ENCODE results near the gene SLC25A53. TPM values are rescaled to one million over a fixed set of nuclear protein-coding genes. Genes with fewer than 3 reads are reported as not detected.

SLC25A53 gene
- total RNA-seq, result 13.6 TPM
- long read RNA-seq, transcript SLC25A53-201 (2 exons, 731 nt), result major isoform, 8 of 15 reads
- long read RNA-seq, partial matches to known transcripts, result 0 of 15 reads
- long read RNA-seq, other reads (novel, unspliced or antisense), result 7 of 15 reads

- Histone ChIP-seq H3K4me1 (peaks cover 5% of the 10 kb centered on the region), H3K4me3 (peak within 1 kb of the TSS; percentile 58), H3K27me3 (no peaks in the 10 kb centered on the region), H3K27ac (peak within 1 kb of the TSS; percentile 94), H3K9me3 (no peaks in the 10 kb centered on the region), H3K36me3 (no peaks in the 10 kb centered on the region)
- DNase-seq (peak; percentile 86), ATAC-seq (peak; percentile 99)
- TF ChIP-seq, protein P1, sequence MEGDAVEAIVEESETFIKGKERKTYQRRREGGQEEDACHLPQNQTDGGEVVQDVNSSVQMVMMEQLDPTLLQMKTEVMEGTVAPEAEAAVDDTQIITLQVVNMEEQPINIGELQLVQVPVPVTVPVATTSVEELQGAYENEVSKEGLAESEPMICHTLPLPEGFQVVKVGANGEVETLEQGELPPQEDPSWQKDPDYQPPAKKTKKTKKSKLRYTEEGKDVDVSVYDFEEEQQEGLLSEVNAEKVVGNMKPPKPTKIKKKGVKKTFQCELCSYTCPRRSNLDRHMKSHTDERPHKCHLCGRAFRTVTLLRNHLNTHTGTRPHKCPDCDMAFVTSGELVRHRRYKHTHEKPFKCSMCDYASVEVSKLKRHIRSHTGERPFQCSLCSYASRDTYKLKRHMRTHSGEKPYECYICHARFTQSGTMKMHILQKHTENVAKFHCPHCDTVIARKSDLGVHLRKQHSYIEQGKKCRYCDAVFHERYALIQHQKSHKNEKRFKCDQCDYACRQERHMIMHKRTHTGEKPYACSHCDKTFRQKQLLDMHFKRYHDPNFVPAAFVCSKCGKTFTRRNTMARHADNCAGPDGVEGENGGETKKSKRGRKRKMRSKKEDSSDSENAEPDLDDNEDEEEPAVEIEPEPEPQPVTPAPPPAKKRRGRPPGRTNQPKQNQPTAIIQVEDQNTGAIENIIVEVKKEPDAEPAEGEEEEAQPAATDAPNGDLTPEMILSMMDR (IDR thresholded peaks at IDR 0.05), result no peak
- intact Hi-C loops (cut with DNase I), result no loop called here
Measured at GRCh38 chrX:104156630-104157529, at the start of gene SLC25A53. TSS of gene SLC25A53 (minus strand) at chrX:104157009. CDS start at chrX:104105257, 51,752 bp downstream.

GRCh38 chrX:104205548-104205947 lies 48.7 kb upstream of the SLC25A53 start:
- intact Hi-C loops (cut with DNase I), result no loop called here
- TF ChIP-seq, protein P1 (IDR thresholded peaks at IDR 0.05), result no peak
- H3K4me1 ChIP-seq, result no peaks in the 10 kb centered on the region
- ATAC-seq (no peak), DNase-seq (no peak)
- no peaks in the 10 kb centered on the region for H3K36me3 ChIP-seq
- no peak overlapping the region for H3K27ac ChIP-seq
- H3K27me3 ChIP-seq, result no peaks in the 10 kb centered on the region
- no peak overlapping the region for H3K4me3 ChIP-seq
- no peaks in the 10 kb centered on the region for H3K9me3 ChIP-seq

GRCh38 chrX:104195489-104196084 lies 38.8 kb upstream of the SLC25A53 start:
- no peak for DNase-seq
- TF ChIP-seq, protein P1 (IDR thresholded peaks at IDR 0.05), result peak; percentile 67
- H3K4me1 ChIP-seq, result no peaks in the 10 kb centered on the region
- H3K9me3 ChIP-seq, result no peaks in the 10 kb centered on the region
- no peak overlapping the region for H3K4me3 ChIP-seq
- H3K27me3 ChIP-seq, result no peaks in the 10 kb centered on the region
- peaks cover 10% of the 10 kb centered on the region for H3K36me3 ChIP-seq
- no peak overlapping the region for H3K27ac ChIP-seq
- no peak for ATAC-seq
- intact Hi-C loops (cut with DNase I), result no loop called here

DNA sequence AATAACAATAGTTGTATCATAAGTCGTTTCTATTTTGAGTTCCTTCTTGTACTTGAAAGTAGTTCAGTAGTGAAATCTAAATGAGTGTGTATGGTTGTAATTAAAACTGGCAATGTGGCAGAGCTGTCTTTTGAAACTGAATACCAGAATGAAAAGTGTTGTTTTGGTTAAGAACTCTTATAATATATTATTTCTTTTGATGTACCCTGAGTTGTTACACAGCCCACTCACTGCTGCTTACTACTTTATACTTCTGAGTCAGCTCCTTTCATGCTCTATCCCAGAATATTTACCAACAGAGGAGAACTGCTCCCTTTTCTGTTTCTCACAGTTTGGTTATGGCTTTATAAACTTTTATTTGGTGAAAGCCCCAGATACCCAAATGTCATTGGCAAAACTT lies 38.2 kb upstream of the SLC25A53 start:
- intact Hi-C loops (cut with DNase I), result no loop called here
- Histone ChIP-seq H3K9me3 (no peaks in the 10 kb centered on the region), H3K27ac (no peak overlapping the region), H3K4me1 (no peaks in the 10 kb centered on the region), H3K36me3 (peaks cover 15% of the 10 kb centered on the region), H3K27me3 (no peaks in the 10 kb centered on the region), H3K4me3 (no peak overlapping the region)
- DNase-seq (no peak), ATAC-seq (no peak)
- TF ChIP-seq, protein P1 (IDR thresholded peaks at IDR 0.05), result no peak

- no peaks in the 10 kb centered on the region for H3K9me3 ChIP-seq
- no peak overlapping the region for H3K4me3 ChIP-seq
- H3K27ac ChIP-seq, result no peak overlapping the region
- DNase-seq, result no peak
- no peaks in the 10 kb centered on the region for H3K4me1 ChIP-seq
- ATAC-seq, result no peak
- H3K27me3 ChIP-seq, result no peaks in the 10 kb centered on the region
- intact Hi-C loops (cut with DNase I), result no loop called here
- peaks cover 30% of the 10 kb centered on the region for H3K36me3 ChIP-seq
- TF ChIP-seq, protein P1 (IDR thresholded peaks at IDR 0.05), result no peak
Measured at GRCh38 chrX:104193485-104193884, 36.7 kb upstream of the SLC25A53 start.

Measured in upper lobe of right lung (tissue), 1 donor.